Stimulated activated CD8-positive, alpha-beta memory T cell treated with anti-CD3 and anti-CD28 coated beads, Interleukin-7, amount 100 ng/mL, for 4 hours (primary cell): ENCODE data around the gene VWA3A.
"Not testable (repeated sequence)": the region's sequence is repeated elsewhere in the genome, so short reads cannot be mapped to it uniquely, and the experiment has no call there.

ENCODE experiments used
- DNase-seq, 2 donors: peaks; one replicate each; pipeline ENCODE4 v3.0.0-alpha.2; 2020; ENCODE audit warnings: low read depth in 2 of 2

Gene VWA3A

GRCh38 chr16:22183335-22183734 lies 91.0 kb downstream of the VWA3A start:
- no peak for DNase-seq

- no peak for DNase-seq
These were observed 91.7 kb downstream of the VWA3A start for GRCh38 chr16:22183901-22184614.

- DNase-seq, result no peak
These were observed 92.3 kb downstream of the VWA3A start for GRCh38 chr16:22184615-22184968.

GRCh38 chr16:22186517-22186916 lies 94.2 kb downstream of the VWA3A start:
- DNase-seq, result no peak

- DNase-seq, result no peak
These were observed 95.9 kb downstream of the VWA3A start for GRCh38 chr16:22188267-22188594.

GRCh38 chr16:22188595-22189442 lies 96.5 kb downstream of the VWA3A start:
- peak; percentile 51 to 55 for DNase-seq

- no peak for DNase-seq
These were observed 97.2 kb downstream of the VWA3A start for GRCh38 chr16:22189473-22190080.

GRCh38 chr16:22190081-22190775 lies 97.9 kb downstream of the VWA3A start:
- DNase-seq, result peak; percentile 89 to 96

- peak; percentile 97 to 99 for DNase-seq
These were observed 98.6 kb downstream of the VWA3A start for GRCh38 chr16:22190776-22191531.

- no peak for DNase-seq
These were observed 99.4 kb downstream of the VWA3A start for GRCh38 chr16:22191532-22192260.

GRCh38 chr16:22192261-22193062 lies 100.1 kb downstream of the VWA3A start:
- DNase-seq, result peak; percentile 70 to 75

- no peak for DNase-seq
These were observed 100.7 kb downstream of the VWA3A start for GRCh38 chr16:22193063-22193411.

GRCh38 chr16:22194707-22195444 lies 102.5 kb downstream of the VWA3A start:
- DNase-seq, result no peak

GRCh38 chr16:22195445-22195694 lies 103.0 kb downstream of the VWA3A start:
- DNase-seq, result no peak

GRCh38 chr16:22195695-22196558 lies 103.6 kb downstream of the VWA3A start:
- peak; percentile 75 to 82 for DNase-seq

GRCh38 chr16:22196559-22197168 lies 104.3 kb downstream of the VWA3A start:
- not testable (repeated sequence) for DNase-seq

GRCh38 chr16:22198547-22199293 lies 106.4 kb downstream of the VWA3A start:
- DNase-seq, result no peak

- no peak for DNase-seq
These were observed 109.9 kb downstream of the VWA3A start for GRCh38 chr16:22202261-22202637.
